NCI-H748 (cell line): ENCODE measurements around the gene ELP2.

Experiments used
- DNase-seq: peaks from one replicate; lab custom pipeline; 2025; ENCODE audit not compliant: unreplicated experiment; lab: John Stamatoyannopoulos, UW

ELP2 gene

DNA sequence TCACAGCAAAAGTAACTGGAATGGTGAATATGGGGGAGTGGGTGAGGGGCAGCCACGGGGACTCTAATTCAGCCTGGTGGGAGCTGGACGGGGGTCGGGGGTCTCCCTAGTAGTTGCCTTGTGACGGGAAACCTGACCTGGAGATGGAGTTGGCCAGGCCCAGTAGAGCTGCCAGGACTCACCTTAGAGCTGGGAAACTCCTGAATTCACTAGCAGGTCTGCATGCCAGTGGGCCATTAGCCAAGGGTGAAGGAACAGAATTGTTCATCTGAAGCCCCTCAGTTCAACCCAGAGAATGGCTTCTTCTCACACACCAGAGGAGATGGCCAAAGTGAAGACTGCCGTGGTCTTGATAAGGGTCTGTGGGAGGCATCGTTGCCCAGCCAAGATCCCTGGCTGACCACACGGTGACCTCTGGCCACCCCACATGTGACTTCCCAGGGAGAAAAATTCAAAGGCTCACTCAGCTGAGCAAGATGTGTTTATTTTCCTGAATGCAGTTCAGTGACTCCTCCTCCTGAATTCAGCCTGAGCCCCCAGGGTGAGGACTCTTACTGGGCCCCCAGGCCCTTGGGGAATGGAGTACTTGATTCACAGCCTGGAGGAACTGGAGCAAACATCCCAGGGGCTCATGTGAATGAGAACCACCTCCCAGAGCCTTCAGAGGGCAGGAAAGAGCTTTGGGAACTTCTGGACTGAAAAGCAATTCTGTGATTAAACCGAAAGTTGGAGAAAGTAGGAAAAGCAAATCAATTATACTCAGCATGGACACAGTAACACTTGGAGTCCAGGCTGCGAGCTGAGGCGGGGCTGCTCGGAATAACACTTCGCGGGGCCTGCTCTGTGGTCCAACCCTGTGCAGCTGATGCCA lies 82.8 kb downstream of the ELP2 start:
- no peak for DNase-seq

DNA sequence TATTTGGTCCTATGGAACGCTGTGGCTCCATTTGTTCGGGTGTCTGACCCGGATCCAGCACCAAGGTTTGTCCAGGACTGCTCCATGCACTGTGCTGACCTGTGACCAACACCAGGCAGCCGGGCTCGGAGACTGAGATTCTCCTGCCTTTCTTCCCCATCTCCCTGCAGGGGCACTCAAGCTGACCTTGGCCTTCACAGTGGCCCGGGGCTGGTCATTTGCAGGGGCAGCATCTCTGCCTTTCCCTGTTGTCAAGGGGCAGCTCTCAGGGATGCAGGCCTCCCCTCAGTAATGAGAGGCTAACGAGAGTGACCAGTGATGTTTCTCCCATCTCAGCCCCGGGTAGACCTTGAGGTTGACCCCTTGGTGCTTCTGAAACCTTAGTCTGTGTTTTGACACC lies 85.1 kb downstream of the ELP2 start:
- no peak for DNase-seq

DNA sequence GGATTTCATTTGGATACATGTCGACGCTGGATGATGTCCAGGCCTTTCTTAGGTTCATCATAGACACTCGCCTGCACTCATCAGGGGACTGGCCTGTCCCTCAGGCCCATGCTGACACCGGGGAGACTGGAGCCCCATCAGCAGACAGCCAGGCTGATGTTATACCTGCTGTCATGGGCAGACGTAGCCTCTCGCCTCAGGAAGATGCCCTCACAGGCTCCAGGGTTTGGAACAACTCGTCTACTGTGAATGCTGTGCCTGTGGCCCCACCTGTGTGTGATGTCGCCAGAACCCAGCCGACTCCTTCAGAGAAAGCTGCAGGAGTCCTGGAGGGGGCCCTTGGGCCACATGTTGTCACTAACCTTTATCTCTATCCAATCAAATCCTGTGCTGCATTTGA lies 85.9 kb downstream of the ELP2 start:
- DNase-seq, result no peak

DNA sequence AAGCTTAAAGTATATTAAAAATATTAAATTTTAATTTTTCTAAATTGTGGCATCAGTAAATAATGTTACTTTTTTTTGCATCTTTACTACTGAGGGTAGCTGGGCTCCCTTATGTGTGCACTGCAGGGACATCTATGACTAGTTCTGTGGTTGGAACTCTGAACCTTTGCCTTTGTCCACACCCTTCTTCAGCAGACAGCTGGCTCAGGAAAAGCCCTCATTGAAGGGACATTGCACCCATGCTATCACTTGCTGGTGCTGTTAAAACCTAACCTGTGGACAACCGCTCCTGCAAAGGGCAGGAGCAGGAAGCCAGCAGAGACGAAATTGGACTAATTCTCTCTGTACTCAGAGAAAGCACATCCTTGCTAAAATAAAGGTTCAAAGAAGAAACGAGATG lies 87.6 kb downstream of the ELP2 start:
- DNase-seq, result no peak

DNA sequence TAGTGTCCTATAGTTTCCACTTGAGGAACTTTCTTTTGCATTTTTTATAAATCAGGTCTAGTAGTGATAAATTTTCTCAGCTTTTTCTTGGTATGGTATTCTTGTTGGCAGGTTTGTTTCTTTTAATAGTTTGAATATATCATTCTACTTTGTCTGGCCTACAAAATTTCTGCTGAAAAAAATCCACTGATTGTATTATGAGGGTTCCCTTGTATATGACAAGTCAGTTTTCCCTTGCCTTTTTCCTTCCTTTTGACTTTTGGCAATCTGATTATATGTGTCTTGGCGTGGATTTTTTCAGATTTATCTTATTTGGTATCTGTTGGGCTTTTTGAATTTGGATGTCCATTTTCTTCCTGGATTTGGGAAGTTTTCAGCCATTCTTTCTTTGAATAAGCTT lies 99.5 kb downstream of the ELP2 start:
- DNase-seq, result no peak
